NCI-H82 (cell line): ENCODE results near the gene IQGAP1.
"Not testable (repeated sequence)": the region's sequence is repeated elsewhere in the genome, so short reads cannot be mapped to it uniquely, and the experiment has no call there.

Experiments
- DNase-seq: peaks from one replicate; lab custom pipeline; 2025; lab: John Stamatoyannopoulos, UW

The IQGAP1 gene

GRCh38 chr15:90409587-90409986, 21.5 kb downstream of the IQGAP1 start:
- not testable (repeated sequence) for DNase-seq

- DNase-seq, result not testable (repeated sequence)
These were observed 22.3 kb downstream of the IQGAP1 start for GRCh38 chr15:90410316-90410715.

DNA sequence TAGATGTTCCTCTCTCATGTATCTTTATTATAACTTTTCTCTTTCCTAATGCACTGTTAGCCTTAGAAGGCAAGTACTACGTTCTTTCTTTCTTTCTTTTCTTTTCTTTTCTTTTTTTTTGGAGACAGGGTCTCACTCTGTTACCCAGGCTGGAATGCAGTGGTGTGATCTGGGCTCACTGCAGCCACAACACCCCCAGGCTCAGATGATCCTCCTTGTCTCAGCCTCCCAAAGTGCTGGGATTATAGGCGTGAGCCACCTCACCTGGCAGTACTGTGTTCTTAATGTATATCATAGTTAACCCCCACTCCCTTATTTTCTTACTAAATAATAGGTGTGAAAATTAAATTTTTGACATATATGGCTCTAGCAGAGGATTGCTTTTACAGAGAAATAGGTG, 23.1 kb downstream of the IQGAP1 start:
- DNase-seq, result no peak

GRCh38 chr15:90412356-90413194, 24.5 kb downstream of the IQGAP1 start:
- no peak for DNase-seq

DNA sequence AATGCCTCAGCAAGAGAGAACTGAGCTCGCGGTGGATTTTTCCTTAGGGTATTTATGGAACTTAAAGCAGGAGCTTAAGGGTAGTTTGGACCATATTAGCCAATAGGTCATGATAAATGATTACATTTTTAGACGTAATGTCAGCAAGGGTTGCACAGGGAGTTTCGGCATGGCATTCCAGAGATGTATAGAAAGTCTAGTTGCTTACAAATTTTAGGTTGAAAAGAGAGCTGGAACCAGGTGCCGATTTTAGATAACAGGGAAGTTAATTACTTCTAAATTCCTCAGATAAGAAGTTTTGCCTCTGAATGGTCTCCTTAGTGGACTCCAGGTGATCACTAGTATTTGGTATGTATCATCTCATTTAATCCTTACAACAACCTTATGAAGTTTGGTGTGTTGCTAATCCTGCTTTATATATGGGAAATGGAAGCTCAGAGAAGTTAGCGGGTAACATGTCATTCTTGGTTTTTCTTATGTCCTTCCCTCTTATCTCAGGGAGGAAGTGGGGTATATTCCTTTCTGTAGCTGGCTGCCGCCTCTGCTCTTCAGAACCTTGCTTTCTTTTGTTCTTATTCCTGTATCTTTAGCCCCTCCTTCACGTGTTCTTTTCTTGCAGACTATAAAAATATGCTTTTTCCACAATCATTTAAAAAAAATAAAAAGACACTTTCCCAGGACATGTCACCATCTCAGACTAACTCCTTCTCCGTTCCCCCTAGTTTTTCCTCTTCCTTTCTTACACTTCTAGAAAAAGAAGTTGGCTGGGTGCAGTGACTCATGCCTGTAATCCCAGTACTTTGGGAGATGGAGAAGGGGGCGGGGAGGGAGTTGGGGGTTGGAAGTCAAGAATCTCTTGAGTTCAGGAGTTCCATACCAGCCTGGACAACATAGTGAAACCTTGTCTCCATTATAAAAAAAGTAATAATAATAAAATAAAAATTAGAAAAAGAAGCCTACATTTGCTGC, 25.7 kb downstream of the IQGAP1 start:
- no peak for DNase-seq

DNA sequence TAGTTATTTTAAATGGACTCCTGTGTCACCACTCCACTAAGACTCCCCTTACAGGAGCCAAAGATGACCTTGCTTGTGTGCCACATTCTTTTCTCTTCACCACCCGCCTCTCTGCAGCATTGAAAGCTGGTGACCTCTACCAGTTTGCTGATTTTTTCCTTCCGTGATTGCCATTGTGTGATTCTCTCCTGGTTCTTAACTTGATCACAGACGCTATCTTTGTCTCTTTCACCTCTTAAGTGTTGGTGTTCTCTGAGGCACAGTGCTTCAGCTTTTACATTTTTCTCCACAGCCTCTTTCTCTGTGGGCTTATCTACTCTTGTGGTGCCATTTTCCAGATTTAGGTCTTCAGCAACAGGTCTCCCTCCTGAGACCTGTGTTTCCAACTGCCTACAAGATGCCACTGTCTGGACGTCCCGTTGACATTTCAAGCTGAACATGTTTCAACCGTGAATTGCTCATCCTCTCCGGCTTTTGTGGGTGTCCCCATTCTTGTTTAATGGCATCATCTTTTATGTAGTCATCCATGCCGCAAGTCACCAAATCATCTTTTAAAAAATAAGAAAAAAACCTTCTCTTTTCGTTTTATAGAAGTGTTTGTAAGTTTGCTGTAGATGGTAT, 26.5 kb downstream of the IQGAP1 start:
- DNase-seq, result no peak

DNA sequence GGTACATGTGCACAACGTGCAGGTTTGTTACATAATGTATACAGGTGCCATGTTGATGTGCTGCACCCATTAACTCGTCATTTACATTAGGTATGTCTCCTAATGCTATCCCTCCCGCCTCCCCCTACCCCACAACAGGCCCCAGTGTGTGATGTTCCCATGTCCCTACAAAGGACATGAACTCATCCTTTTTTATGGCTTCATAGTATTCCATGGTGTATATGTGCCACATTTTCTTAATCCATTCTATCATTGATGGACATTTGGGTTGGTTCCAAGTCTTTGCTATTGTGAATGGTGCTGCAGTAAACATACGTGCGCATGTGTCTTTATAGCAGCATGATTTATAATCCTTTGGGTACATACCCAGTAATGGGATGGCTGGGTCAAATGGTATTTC, 28.0 kb downstream of the IQGAP1 start:
- not testable (repeated sequence) for DNase-seq

- no peak for DNase-seq
These were observed 30.6 kb downstream of the IQGAP1 start for GRCh38 chr15:90418627-90419026.

- DNase-seq, result no peak
These were observed 31.2 kb downstream of the IQGAP1 start for GRCh38 chr15:90419206-90419605.

DNA sequence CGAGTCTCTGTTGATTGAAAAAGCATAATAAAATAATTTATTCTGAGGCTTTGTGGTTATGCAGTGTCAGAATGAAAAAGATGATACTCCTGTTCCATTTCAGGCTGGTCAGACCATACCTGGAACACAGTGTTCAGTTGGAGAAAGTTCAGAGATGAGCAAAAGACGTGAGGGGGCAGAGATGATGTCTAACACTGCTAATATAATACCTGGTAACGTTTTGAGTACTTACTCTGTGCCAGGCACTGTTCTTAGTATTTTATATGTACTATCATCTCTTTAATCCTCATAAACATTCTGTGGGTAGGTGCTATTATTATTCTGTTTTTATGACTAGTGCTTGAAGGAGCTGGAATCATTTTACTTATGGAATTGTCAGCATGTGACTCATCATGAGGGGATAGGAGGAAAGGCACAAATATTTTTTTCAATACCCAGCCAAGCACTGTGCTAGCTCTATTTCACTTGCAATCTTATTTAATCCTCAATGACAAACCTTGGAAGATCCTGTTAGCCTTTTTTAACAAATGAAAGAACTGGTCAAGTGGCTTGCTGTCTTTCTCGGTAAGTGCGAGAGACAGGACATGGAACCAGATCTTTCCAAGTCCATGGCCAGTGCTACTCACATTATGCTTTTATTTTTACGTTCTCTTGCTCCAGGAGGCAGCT, 31.8 kb downstream of the IQGAP1 start:
- DNase-seq, result no peak

DNA sequence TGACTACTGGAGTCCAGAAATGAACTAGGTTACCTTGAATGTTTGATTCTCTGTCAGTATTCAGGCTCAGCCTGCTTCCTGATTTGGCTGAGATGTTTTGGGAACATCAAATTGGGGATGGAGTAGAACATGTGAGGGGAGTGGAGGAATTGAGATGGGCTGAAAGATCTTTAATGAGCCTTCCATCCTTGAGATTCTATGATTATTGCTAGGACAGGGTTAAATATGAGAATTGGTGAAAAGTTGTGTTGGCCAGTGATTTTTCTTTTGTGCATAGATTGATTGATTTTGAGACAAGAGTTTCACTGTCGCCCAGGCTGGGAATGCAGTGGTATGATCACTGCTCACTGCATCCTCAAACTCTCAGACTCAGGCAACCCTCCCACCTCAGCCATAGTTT, 32.4 kb downstream of the IQGAP1 start:
- no peak for DNase-seq

DNA sequence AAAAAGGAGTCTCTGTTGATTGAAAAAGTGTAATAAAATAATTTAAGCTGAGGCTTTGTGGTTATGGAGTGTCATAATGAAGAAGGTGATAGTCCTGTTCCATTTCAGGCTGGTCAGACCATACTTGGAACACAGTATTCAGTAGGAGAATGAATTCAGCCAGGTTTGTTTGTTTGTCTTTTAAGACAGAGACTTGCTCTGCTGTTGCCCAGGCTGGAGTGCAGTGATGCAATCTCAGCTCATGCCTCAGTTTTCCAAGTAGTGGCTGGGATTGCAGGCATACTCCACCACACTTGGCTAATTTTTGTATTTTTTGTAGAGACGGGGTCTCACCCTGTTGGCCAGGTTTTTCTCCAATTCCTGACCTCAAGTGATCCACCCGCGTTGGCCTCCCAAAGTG, 33.5 kb downstream of the IQGAP1 start:
- DNase-seq, result no peak

DNA sequence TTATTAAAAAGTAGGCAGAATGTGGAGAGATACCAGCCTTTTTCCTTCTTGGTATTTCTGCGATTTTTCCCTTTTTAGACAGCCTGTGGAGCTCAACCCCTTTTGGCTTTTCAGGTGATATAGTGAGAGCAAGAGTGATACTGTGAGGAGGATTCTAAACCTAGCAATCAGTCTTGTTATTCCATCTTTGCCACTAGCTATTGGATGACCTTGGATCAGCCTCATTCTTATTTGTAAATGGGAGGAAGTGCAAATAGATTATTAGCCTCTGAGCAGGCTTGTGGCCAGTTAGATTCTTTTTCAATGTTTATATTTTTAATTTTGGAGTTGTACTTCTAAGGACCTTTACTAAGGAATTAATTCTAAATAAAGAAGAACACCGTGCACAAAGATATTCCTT, 34.0 kb downstream of the IQGAP1 start:
- DNase-seq, result no peak

- DNase-seq, result no peak
These were observed 34.9 kb downstream of the IQGAP1 start for GRCh38 chr15:90422936-90423335.

GRCh38 chr15:90423801-90424319, 35.8 kb downstream of the IQGAP1 start:
- no peak for DNase-seq

GRCh38 chr15:90425726-90426346, 37.8 kb downstream of the IQGAP1 start:
- no peak for DNase-seq

GRCh38 chr15:90427185-90427584, 39.1 kb downstream of the IQGAP1 start:
- no peak for DNase-seq

GRCh38 chr15:90432253-90432652, 44.2 kb downstream of the IQGAP1 start:
- no peak for DNase-seq

DNA sequence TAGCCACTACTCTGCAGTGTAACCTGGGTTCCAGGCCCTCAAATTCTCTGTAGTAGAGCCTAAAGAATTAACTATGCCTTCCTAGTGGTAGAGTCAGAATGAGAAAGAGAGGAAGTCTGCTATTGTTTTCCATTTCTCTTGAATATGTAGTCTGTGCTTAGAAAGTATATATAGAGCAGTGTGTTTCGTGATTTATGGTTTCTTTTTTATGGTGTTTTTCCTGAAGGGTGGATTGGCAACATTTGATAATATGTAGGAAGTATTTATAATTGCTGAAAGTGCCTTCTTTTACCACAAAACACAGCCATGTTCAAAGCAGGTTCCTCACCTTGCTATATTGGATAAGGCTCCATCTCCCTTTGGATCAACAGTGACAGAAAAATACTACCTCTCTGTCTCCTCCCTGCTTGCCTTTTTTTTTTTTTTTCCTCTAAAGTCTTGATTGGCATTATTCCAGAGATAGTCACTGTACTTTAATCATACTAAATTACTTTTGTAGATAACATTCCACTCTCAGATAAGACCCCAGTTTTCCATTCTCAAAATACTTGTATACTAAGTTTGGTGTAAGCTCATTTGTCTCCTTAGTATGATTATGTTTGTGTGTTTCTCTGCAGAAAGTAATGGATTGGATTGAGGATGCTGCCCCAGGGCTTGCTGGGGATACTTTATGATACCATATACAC, 47.8 kb downstream of the IQGAP1 start:
- DNase-seq, result no peak

- DNase-seq, result no peak
These were observed 48.9 kb downstream of the IQGAP1 start for GRCh38 chr15:90436952-90437351.

DNA sequence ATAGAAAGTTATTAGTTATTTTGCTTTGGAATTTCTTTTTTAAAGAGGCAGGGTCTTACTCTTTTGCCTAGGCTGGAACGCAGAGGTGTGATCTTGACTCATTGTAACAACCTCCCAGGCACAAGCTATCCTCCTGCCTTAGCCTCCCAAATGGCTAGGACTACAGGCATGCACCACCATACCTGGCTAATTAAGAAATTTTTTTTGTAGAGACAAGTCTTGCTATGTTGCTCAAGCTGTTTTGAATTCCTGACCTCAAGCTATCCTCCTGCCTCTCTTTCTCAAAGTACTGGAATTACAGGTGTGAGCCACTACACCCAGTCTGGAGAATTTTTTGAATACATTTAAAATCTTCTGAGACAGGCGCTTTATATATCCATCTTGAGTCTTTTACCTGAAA, 49.5 kb downstream of the IQGAP1 start:
- no peak for DNase-seq
